HepG2 (cell line): ENCODE results near the gene PPP4R4. TPM values are rescaled to one million over a fixed set of nuclear protein-coding genes. Genes with fewer than 3 reads are reported as not detected.

Experiments
- CENPX ChIP-seq: sonication (generic); formaldehyde crosslinking; IDR thresholded peaks from 2 replicates; pipeline ENCODE4 v1.9.0; 2021; ENCODE audit warnings: mild to moderate bottlenecking, missing genetic modification reagents, moderate library complexity
- DMAP1 ChIP-seq: IDR thresholded peaks from 2 replicates; pipeline ENCODE4 v1.6.1; 2016
- GPBP1L1 ChIP-seq: sonication (generic); formaldehyde crosslinking; IDR thresholded peaks from 2 replicates; pipeline ENCODE4 v1.5.0; 2020; ENCODE audit warnings: mild to moderate bottlenecking, missing genetic modification reagents
- HDAC1 ChIP-seq: sonication (generic); formaldehyde crosslinking; IDR thresholded peaks from 2 replicates; pipeline ENCODE4 v1.5.1; 2020; ENCODE audit warnings: mild to moderate bottlenecking, missing genetic modification reagents
- MTF1 ChIP-seq: sonication (generic); formaldehyde crosslinking; IDR thresholded peaks from 2 replicates; pipeline ENCODE4 v1.5.0; 2020; ENCODE audit warnings: missing genetic modification reagents
- TRAFD1 ChIP-seq: sonication (generic); formaldehyde crosslinking; IDR thresholded peaks from 2 replicates; pipeline ENCODE4 v1.5.1; 2020; ENCODE audit warnings: missing genetic modification reagents, mild to moderate bottlenecking, borderline replicate concordance
- ZIK1 ChIP-seq: sonication (generic); formaldehyde crosslinking; IDR thresholded peaks from 2 replicates; pipeline ENCODE4 v1.5.0; 2020; ENCODE audit warnings: mild to moderate bottlenecking, low read depth, missing genetic modification reagents, borderline replicate concordance
- ZNF431 ChIP-seq: sonication (generic); formaldehyde crosslinking; IDR thresholded peaks from 2 replicates; pipeline ENCODE4 v1.9.0; 2022; ENCODE audit warnings: missing genetic modification reagents, low read depth, mild to moderate bottlenecking, borderline replicate concordance
- ZNF44 ChIP-seq: sonication (generic); formaldehyde crosslinking; IDR thresholded peaks from 2 replicates; pipeline ENCODE4 v1.5.1; 2020; ENCODE audit warnings: mild to moderate bottlenecking, missing genetic modification reagents
- ZNF556 ChIP-seq: sonication (generic); formaldehyde crosslinking; IDR thresholded peaks from 2 replicates; pipeline ENCODE4 v1.4.0; 2020; ENCODE audit warnings: mild to moderate bottlenecking, missing genetic modification reagents, borderline replicate concordance
- polyA plus RNA-seq, 8 experiments: library from polyadenylated mRNA; depleted of rRNA in 3 of 8; stranded (reverse) in 7 of 8; unstranded in 1 of 8; fragments of >200 nt; fragmentation: Illumina TruSeq in 4 of 8; extraction: Trizol in 4 of 8; gene quantifications; 2 replicates each; pipeline versions ENCODE4 v1.2.1 to v1.2.3, GENCODE V29; 2011 to 2016; ENCODE audit warnings: low read depth in 4 of 8, missing spikeins in 1 of 8, mixed read lengths in 1 of 8; ENCODE audit not compliant: insufficient read depth in 1 of 8
- total RNA-seq, 5 experiments: library from RNA; depleted of rRNA; stranded (reverse); fragments of >200 nt; fragmentation: Illumina TruSeq; extraction: Trizol; gene quantifications; 2 replicates each; pipeline ENCODE4 v1.2.3, GENCODE V29; 2016; ENCODE audit warnings: low read depth in 1 of 5
- TF ChIP-seq, protein P1 (sequence below), 2 experiments: fragments of 450-650 bp in 1 of 2; sonication (generic) in 1 of 2; formaldehyde crosslinking in 1 of 2; IDR thresholded peaks; 2 replicates each; pipeline versions ENCODE4 v1.6.1 to v1.8.0; 2016 to 2022; ENCODE audit warnings: antibody characterized with exemption in 1 of 2, mild to moderate bottlenecking in 1 of 2, missing genetic modification reagents in 1 of 2
- TF ChIP-seq, protein P2 (sequence below): sonication (generic); formaldehyde crosslinking; IDR thresholded peaks from 2 replicates; pipeline ENCODE4 v1.5.0; 2020; ENCODE audit warnings: mild to moderate bottlenecking, missing genetic modification reagents, moderate library complexity

PPP4R4 gene
- total and polyA plus RNA-seq, 2 of the 13 experiments (the other 11 are each of a cell fraction or from before 2014, with no cell fraction given) = 9.5 to 19.8 TPM

DNA sequence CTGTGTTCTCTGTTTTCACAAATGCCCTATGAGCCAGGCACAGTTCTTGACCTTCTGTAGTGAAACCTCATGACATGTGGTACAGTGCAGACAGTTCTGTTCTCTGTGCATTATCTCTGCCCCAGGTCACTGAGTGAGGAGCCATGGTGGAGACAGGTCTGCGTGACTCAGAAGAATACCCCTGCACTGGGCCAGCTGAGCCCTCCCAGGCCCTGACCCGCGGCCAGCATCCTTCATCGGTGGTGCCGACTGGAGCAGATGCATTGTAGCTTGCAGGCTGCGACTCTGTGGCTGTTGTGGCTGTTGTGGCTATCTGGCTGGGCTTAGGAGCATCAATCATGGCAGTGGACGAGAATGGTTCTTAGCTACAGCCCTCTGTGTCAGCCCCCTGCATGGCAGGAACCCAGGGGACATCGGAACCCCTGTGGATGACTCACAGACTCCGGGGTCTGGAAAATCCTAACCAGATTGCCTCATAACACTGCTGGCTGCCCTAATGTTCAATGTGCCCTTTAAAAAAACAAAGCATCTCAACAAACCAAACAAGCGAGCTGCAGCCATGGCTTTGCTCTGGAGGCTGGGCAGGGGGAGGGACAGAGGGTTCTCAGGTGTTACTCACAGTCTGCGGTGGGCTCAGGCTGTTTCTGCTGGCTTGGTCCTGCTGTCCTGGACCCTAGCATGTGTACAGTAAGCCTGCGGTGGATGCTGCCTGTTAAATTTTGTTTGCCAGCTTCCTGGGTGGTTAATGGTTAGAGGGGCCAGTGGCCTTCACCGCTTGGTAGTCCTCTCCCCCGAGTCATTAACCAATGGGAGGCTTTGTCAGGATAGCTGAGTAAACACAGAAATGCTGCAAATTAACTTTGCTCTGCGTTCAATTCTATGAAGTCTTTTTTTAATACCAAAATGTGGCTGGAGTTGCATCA is 148.8 kb downstream of the PPP4R4 start, which contains the start of gene SERPINA6 (continued):
- no peak for TF ChIP-seq GPBP1L1
- peak; percentile 17; the same call in 1 of the 2 replicates for TF ChIP-seq HDAC1 (CRISPR knock-in tag)
- TF ChIP-seq ZNF556 (CRISPR knock-in tag) = no peak; the same call in 1 of the 2 replicates
- TF ChIP-seq MTF1 (CRISPR knock-in tag) = no peak
- TF ChIP-seq, protein P1, sequence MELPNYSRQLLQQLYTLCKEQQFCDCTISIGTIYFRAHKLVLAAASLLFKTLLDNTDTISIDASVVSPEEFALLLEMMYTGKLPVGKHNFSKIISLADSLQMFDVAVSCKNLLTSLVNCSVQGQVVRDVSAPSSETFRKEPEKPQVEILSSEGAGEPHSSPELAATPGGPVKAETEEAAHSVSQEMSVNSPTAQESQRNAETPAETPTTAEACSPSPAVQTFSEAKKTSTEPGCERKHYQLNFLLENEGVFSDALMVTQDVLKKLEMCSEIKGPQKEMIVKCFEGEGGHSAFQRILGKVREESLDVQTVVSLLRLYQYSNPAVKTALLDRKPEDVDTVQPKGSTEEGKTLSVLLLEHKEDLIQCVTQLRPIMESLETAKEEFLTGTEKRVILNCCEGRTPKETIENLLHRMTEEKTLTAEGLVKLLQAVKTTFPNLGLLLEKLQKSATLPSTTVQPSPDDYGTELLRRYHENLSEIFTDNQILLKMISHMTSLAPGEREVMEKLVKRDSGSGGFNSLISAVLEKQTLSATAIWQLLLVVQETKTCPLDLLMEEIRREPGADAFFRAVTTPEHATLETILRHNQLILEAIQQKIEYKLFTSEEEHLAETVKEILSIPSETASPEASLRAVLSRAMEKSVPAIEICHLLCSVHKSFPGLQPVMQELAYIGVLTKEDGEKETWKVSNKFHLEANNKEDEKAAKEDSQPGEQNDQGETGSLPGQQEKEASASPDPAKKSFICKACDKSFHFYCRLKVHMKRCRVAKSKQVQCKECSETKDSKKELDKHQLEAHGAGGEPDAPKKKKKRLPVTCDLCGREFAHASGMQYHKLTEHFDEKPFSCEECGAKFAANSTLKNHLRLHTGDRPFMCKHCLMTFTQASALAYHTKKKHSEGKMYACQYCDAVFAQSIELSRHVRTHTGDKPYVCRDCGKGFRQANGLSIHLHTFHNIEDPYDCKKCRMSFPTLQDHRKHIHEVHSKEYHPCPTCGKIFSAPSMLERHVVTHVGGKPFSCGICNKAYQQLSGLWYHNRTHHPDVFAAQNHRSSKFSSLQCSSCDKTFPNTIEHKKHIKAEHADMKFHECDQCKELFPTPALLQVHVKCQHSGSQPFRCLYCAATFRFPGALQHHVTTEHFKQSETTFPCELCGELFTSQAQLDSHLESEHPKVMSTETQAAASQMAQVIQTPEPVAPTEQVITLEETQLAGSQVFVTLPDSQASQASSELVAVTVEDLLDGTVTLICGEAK (IDR thresholded peaks at IDR 0.05) = no peak
- TF ChIP-seq, protein P1 (CRISPR knock-in tag; IDR thresholded peaks at IDR 0.05) = no peak; the same call in 1 of the 2 replicates
- TF ChIP-seq TRAFD1 (CRISPR knock-in tag) = no peak
- TF ChIP-seq ZNF44 (CRISPR knock-in tag) = no peak
- peak; percentile 43; the same call in 1 of the 2 replicates for TF ChIP-seq DMAP1 (CRISPR knock-in tag)
- TF ChIP-seq ZIK1 (CRISPR knock-in tag) = peak; percentile 36; the same call in 1 of the 2 replicates
- TF ChIP-seq, protein P2, sequence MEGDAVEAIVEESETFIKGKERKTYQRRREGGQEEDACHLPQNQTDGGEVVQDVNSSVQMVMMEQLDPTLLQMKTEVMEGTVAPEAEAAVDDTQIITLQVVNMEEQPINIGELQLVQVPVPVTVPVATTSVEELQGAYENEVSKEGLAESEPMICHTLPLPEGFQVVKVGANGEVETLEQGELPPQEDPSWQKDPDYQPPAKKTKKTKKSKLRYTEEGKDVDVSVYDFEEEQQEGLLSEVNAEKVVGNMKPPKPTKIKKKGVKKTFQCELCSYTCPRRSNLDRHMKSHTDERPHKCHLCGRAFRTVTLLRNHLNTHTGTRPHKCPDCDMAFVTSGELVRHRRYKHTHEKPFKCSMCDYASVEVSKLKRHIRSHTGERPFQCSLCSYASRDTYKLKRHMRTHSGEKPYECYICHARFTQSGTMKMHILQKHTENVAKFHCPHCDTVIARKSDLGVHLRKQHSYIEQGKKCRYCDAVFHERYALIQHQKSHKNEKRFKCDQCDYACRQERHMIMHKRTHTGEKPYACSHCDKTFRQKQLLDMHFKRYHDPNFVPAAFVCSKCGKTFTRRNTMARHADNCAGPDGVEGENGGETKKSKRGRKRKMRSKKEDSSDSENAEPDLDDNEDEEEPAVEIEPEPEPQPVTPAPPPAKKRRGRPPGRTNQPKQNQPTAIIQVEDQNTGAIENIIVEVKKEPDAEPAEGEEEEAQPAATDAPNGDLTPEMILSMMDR (CRISPR knock-in tag) = no peak
- no peak for TF ChIP-seq CENPX (CRISPR knock-in tag)
- TF ChIP-seq ZNF431 = no peak
